Aorta (tissue), 5 donors: ENCODE results near the gene HAGHL. TPM values are rescaled to one million over a fixed set of nuclear protein-coding genes. Genes with fewer than 3 reads are reported as not detected.
A peak's percentile ranks its signal among the peaks of the same experiment; 100 is the strongest.

Experiments
- ATAC-seq: fragments of 200-7000 bp; cut with Tn5 transposase; one replicate; pipeline ENCODE4 v1.9.1; 2022; ENCODE audit warnings: moderate library complexity; ENCODE audit not compliant: low FRiP score
- DNase-seq, 2 donors: peaks; one replicate each; pipeline ENCODE4 v3.0.0-alpha.2; 2020
- H3K27ac ChIP-seq, 2 donors: one replicate each; pipeline ENCODE4 v1.5.1; 2013; ENCODE audit warnings: low read length in 2 of 2, mild to moderate bottlenecking in 2 of 2, moderate library complexity in 2 of 2, control low read depth in 1 of 2, inconsistent platforms in 1 of 2, low read depth in 1 of 2
- H3K27me3 ChIP-seq, 2 donors: one replicate each; pipeline ENCODE4 v1.6.1; 2013; ENCODE audit warnings: control low read depth in 1 of 2, low read length in 1 of 2, mild to moderate bottlenecking in 1 of 2, moderate library complexity in 1 of 2; ENCODE audit not compliant: insufficient read depth in 2 of 2, control insufficient read depth in 1 of 2
- H3K36me3 ChIP-seq, 2 donors: one replicate each; pipeline ENCODE4 v1.6.1; 2013; ENCODE audit warnings: control low read depth in 1 of 2, low read length in 1 of 2, mild to moderate bottlenecking in 1 of 2; ENCODE audit not compliant: insufficient read depth in 2 of 2, control insufficient read depth in 1 of 2
- H3K4me1 ChIP-seq, 2 donors: one replicate each; pipeline ENCODE4 v1.6.1; 2013; ENCODE audit warnings: low read length in 2 of 2, control low read depth in 1 of 2, mild to moderate bottlenecking in 1 of 2, moderate library complexity in 1 of 2; ENCODE audit not compliant: insufficient read depth in 2 of 2, control insufficient read depth in 1 of 2
- H3K4me3 ChIP-seq, 2 donors: one replicate each; pipeline ENCODE4 v1.5.1; 2013; ENCODE audit warnings: low read length in 2 of 2, control low read depth in 1 of 2, mild to moderate bottlenecking in 1 of 2
- H3K9me3 ChIP-seq: one replicate; pipeline ENCODE4 v1.6.1; 2013; ENCODE audit warnings: mild to moderate bottlenecking, low read length; ENCODE audit not compliant: control insufficient read depth
- WGBS, 2 donors: extraction: QIAGEN DNeasy Blood & Tissue Kit; methylation state at CpG; one replicate each; pipeline ENCODE4 v1.1.7; 2013; 5-methylcytosine and 5-hydroxymethylcytosine counted together
- intact Hi-C, 2 donors: fragments of 100-400 bp; cut with DNase I; formaldehyde crosslinking; loops; one replicate each; pipeline versions ENCODE4 v1.14.2 to v1.15.0; 2022
- polyA plus RNA-seq, 2 donors: library from polyadenylated mRNA; stranded (reverse); fragments of 200-250 nt; gene quantifications; one replicate each; pipeline ENCODE4 v1.2.3, GENCODE V29; 2013
- total RNA-seq, 2 donors: library from RNA; stranded (reverse); fragmentation: NEBNext Ultra II Directional; extraction: Animal tissue kit (Norgen Biotek cat#: 25700); gene quantifications; one replicate each; pipeline ENCODE4 v1.2.1, GENCODE V29; 2021
- donor health status: healthy with polysubstance abuse.
- donor health status: Bipolar disorder and iron deficiency.
- donor health status: DM: no; HTN: no; CAD: no.
- donor health status: DM: no; HTN: no; CAD: no.
- donor health status: DM: yes; HTN: yes; CAD: no.

Gene HAGHL
- total and polyA plus RNA-seq, 4 donors, result 2.4 to 22.5 (median 3.3) TPM

DNA sequence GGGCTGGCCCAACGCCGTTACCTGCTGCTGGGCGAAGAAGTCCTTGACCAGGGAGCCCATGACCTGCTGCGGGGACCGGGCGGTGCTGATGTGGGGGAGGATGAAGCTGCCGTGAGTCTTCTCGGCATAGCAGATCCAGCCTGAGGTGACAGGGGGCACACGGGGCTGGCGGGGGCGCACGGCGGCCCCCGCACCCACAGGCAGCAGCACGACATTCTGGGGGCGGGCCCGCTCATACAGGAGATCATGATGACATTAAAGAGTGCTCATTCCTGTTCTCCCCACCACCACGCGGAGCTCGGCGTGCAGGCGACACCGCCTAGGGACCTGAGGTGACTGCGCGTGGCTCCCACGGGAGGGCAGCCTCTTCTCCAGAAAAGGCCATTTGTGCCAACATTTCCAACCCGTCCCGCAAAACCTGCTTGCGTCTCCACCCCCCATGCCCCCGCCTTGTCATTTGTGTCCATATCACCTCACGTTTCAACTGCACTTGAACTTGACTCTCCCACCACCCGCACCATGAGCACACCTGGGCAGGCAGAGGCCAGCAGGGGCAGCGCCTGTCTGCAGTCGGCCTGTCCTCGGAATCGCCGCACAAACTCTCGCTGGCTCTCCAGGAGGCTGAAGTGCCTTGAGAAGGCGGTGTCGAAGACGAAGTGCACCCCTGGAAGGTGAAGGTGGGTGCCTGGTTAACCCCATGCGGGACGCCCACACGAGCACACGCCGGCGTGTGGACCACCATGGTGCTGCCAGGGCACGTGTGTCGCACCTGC is 7.5 kb downstream of the HAGHL start:
- Histone ChIP-seq H3K27ac (no peak overlapping the region), H3K4me3 (no peak overlapping the region), H3K36me3 (peaks cover 0 to 2% of the 10 kb centered on the region in 2 donors), H3K9me3 (no peaks in the 10 kb centered on the region), H3K27me3 (no peaks in the 10 kb centered on the region), H3K4me1 (no peaks in the 10 kb centered on the region)
- WGBS, 2 donors, result 92 to 94% methylated on average over 49 of the region's 49 CpGs
- ATAC-seq (no peak), DNase-seq (no peak)
- intact Hi-C loops, result no loop called here

DNA sequence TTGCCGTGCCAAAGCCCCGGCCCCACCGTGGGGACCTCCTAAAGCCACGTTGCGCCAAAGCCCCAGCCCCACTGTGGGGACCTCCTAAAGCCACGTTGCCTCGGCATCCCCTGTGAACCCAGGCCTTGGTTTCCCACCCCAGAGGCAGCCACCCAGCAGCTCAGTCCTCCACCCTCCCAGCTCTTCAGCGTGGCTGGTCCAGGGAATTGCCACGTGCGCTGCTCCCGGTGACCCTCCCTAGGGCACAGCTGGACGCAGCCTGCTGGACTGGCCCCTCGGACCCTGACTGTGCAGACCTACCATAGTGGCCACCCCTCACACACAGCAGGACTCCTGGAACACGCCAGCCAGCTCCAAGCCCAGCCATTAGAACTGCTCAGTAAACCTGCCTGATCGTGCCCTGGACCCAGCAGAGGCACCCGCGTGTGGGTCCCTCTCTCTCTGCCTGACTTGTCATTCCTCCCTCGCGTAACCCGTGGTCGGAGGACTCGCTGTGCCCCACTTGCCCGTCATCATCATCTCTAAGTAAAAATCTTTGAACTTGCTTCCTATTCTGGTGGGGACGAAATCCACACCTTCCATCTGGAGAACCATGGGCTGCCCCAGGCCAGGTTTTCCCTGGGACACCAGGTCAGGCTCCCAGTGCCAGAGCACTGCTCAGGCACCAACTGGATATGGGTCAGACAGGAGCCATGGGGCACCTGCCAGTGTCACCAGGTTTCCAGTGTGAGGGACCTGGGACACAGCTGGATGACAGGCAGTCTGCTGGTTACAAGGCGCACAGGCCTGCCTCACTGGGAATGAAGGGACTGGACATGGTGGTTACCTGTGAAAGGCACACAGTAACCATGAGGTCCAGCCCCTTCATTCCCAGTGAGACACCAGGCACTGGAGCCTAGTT is 8.3 kb downstream of the HAGHL start:
- Histone ChIP-seq H3K4me3 (no peak overlapping the region), H3K4me1 (no peaks in the 10 kb centered on the region), H3K9me3 (no peaks in the 10 kb centered on the region), H3K27me3 (no peaks in the 10 kb centered on the region), H3K27ac (no peak overlapping the region), H3K36me3 (peaks cover 0 to 2% of the 10 kb centered on the region in 2 donors)
- intact Hi-C loops, result no loop called here
- WGBS, 2 donors, result 93% methylated on average over 25 of the region's 25 CpGs
- no peak for DNase-seq
- no peak for ATAC-seq

DNA sequence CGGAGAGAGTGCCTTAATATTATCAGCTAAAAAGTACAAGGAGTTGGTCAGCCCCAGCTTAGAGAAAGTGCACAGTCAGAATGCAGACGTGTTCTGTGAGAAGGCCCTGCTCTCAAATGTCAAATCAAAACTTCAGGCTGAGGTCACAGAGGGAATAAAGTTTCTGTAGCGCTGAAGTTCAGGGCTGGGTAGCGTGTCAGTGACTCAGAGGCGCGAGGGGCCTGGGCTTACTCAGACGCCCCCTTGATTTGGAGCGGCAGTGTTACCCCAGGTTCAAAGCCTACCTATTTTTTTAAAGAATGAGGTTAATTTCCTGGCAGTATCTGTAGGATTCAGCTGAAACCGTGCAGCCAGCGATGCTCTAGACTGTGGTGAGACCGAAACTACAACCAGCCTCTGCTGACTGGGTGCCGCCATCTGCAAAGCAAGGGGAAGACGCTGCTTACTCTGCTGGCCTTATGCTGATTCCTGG is 9.1 kb downstream of the HAGHL start:
- ATAC-seq (no peak), DNase-seq (no peak)
- no peaks in the 10 kb centered on the region for H3K4me1 ChIP-seq
- no peak overlapping the region for H3K27ac ChIP-seq
- intact Hi-C loops, result no loop called here
- 85 to 87% methylated on average over 13 of the region's 13 CpGs for WGBS, 2 donors
- no peaks in the 10 kb centered on the region for H3K27me3 ChIP-seq
- no peaks in the 10 kb centered on the region for H3K9me3 ChIP-seq
- peaks cover 0 to 2% of the 10 kb centered on the region in 2 donors for H3K36me3 ChIP-seq
- H3K4me3 ChIP-seq, result no peak overlapping the region

DNA sequence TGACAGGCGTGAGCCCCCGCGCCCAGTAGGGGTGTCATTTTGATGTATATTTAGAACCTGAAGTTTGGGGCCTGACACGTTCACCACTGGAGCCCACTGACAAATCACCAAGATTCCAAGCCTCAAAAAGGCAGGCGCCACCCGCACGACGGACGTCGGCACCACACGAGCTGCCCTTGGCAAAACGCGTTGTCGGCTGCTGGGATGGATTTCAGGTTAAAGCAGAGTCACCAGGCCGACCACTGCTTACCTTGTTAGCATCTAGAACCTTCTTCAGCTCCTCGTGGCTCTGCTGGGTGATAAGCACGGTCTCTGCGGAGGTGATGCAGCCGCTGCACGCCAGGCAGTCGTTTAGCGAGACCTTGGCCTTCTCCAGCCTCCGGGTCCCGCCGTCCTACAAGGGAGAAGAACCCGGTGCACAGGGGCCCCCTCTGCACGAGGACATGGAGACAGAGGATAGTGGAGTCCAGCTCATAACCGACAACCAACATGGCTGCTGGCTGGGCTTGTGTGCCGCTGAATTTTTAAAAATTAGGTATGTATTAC is 10.1 kb downstream of the HAGHL start:
- Histone ChIP-seq H3K4me1 (no peaks in the 10 kb centered on the region), H3K4me3 (no peak overlapping the region), H3K9me3 (no peaks in the 10 kb centered on the region), H3K27me3 (no peaks in the 10 kb centered on the region), H3K27ac (no peak overlapping the region), H3K36me3 (peaks cover 0 to 2% of the 10 kb centered on the region in 2 donors)
- DNase-seq, result no peak
- WGBS, 2 donors, result 93 to 95% methylated on average over 29 of the region's 29 CpGs
- intact Hi-C loops, result no loop called here
- no peak for ATAC-seq

DNA sequence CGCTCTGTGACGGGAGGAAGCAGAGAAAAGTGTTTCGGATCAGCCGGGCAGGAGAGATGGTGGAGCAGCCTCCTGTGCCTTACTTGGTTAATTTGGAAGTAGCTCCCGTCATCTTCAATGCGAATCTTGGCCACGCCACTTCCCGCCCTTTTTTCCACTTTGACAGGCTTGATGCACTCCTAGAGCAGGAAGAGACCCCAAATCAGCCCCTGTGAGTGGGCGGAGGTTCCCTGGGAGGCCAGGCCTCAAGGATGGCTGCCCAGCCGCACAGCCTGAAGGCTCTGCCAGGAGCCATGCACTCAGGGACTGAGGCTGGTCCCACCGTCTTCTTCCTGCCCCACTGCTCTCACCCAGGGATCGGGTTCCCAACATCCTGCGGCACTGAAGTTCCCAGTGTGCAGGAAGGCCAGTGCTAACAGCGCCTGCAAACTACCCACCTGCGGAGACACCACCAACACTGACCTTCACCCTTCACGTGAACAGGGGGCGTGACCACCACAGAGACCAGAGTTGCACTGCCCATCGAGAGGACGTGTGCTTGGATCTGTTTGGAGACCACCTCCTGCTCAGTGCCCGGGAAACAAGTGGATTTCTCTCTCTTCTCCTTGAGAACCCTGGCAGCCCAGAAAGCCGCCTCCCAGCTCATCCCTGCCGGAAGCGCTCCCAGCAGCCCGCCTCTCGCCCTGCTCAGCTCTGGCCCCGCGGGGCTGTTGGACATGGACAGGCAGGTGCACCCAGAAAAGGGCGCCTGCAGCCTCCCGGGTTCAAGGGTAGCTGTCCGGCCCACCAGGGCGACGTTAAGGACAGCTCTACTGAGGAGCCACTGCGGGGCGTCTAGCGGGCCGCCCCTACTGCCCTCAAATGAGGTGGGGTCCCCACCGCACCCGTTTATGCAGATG is 12.9 kb downstream of the HAGHL start:
- no peaks in the 10 kb centered on the region for H3K4me1 ChIP-seq
- no peak for DNase-seq
- intact Hi-C loops, result loop anchor here in 1 of 2 donors (2.0 kb wide), 1 partner anchor 19 kb away; the partner anchor contains the start of gene ANTKMT
- no peaks in the 10 kb centered on the region for H3K9me3 ChIP-seq
- H3K36me3 ChIP-seq, result no peaks in the 10 kb centered on the region
- no peak for ATAC-seq
- H3K27ac ChIP-seq, result no peak overlapping the region
- H3K4me3 ChIP-seq, result peak overlapping the region; percentile 71 to 92
- H3K27me3 ChIP-seq, result no peaks in the 10 kb centered on the region
- 44 to 45% methylated on average over 37 to 38 of the region's 38 CpGs for WGBS, 2 donors

DNA sequence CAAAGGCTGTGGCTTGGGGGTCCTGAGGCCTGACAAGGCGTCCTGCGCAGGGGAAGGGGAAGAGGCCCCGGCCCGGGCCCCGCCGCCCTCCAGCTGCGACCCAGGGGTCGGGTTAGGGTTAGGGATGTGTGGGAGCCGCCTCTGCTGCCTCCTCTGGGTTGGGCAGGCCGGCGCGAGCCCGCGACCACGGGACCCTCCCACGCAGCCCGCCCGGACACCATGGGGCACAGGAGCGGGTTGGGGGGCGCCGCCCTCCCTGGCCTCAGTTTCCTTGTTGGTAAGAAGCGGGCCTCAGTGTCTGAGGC is 13.5 kb downstream of the HAGHL start:
- intact Hi-C loops, result loop anchor here in 1 of 2 donors (2.0 kb wide), 1 partner anchor 20 kb away; the partner anchor contains the start of gene ANTKMT
- WGBS, 2 donors, result 0% methylated on average over 16 to 22 of the region's 22 CpGs
- ATAC-seq (peak; percentile 20), DNase-seq (no peak)
- Histone ChIP-seq H3K27me3 (no peaks in the 10 kb centered on the region), H3K9me3 (no peaks in the 10 kb centered on the region), H3K36me3 (no peaks in the 10 kb centered on the region), H3K4me3 (peak overlapping the region; percentile 71 to 92), H3K27ac (no peak overlapping the region), H3K4me1 (no peaks in the 10 kb centered on the region)

DNA sequence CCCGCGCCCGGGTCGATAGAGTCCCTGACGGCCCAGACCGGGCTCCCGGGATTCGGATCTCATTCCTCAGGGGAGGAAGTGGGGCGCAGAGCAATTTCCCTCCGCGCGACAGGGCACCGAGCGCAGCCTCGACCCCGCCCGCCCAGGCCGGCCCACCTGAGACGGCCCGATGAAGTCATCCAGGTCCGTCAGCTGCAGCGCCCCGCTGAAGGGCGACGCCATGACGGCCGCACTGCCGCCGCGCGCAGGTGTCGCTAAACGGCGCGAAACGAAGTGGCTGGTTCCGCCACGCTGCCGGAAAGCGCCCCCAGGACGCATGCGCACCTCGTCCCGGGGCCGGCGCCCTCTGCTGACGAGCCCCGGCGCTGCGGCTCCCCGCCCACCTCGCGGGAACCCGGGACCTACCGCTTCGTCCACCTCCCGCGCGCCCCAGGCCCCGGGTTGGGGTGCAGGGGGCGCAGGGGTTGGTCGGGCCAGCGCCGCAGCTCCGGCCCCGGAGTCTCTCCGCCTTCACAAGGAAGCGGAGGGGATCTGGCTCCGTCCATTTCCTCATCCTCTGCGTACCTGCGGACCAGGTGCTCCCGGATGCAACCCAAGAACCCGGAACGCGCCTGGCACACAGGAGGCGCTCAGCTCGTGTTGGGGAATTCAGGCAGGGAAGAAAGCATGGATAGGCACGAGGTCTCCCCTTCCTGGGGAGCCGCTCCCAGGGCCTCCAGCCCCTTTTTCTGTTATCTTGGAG is 14.0 kb downstream of the HAGHL start, which contains the start of gene CIAO3:
Gene CIAO3 (minus strand): TSS at position 234 of the 742 bp plus-strand sequence. CDS start 12 bp downstream, at position 222.
- H3K4me3 ChIP-seq, result peak within 1 kb of the TSS; percentile 71 to 92
- H3K4me1 ChIP-seq, result no peaks in the 10 kb centered on the region
- H3K36me3 ChIP-seq, result no peaks in the 10 kb centered on the region
- DNase-seq (peak; percentile 92 to 96), ATAC-seq (peak; percentile 97)
- H3K27me3 ChIP-seq, result no peaks in the 10 kb centered on the region
- no peaks in the 10 kb centered on the region for H3K9me3 ChIP-seq
- intact Hi-C loops, result loop anchor here in 1 of 2 donors (2.0 kb wide), 1 partner anchor 20 kb away; the partner anchor contains the start of gene ANTKMT
- WGBS, 2 donors, result 0 to 1% methylated on average over 66 to 79 of the region's 79 CpGs
- no peak within 1 kb of the TSS for H3K27ac ChIP-seq
